Measurements from ENCODE around the gene IL17F. TPM values are rescaled to one million over a fixed set of nuclear protein-coding genes. Genes with fewer than 3 reads are reported as not detected.

Gene IL17F
- total RNA-seq, 1 donor from 2014 or later: not detected

DNA sequence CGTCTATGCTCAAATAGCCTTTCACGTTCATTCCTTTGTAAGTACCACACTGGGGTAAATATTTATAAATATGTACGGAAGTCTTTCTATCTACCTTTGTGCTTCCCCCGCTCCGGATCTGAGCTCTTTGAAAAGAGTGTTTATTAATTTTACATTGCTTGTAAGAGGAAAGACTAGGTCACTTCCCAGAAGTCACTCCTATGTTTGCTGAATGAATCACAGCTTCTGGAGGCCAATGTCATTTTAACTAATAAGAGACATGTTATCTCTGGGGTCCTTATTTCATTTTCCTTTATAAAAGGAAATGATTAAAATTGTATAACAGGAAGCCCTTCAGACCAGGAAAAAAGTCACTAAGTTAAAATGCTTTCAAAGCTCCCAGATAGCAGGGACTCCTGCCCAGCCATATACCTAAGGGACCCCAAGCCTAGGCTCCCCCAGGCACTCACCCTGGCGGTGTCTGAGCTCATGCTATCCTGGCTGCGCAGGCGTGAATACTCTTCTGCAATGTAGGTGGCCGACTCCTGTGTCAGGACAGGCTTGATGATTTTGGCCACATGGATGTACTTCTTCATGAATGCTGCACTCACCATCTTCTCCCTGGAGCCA is 27.7 kb upstream of the IL17F start:
- Mint-ChIP-seq H3K36me3 (ENCODE audit: low read depth) (peaks cover 40% of the 10 kb centered on the region), H3K4me1 (ENCODE audit: low read depth) (no peaks in the 10 kb centered on the region), H3K27ac (ENCODE audit: unreplicated experiment) (no peak overlapping the region), H3K27me3 (ENCODE audit: low read depth) (no peaks in the 10 kb centered on the region), H3K9me3 (ENCODE audit: low read depth) (no peaks in the 10 kb centered on the region), H3K4me3 (ENCODE audit: unreplicated experiment) (no peak overlapping the region)
- TF ChIP-seq, protein P1, sequence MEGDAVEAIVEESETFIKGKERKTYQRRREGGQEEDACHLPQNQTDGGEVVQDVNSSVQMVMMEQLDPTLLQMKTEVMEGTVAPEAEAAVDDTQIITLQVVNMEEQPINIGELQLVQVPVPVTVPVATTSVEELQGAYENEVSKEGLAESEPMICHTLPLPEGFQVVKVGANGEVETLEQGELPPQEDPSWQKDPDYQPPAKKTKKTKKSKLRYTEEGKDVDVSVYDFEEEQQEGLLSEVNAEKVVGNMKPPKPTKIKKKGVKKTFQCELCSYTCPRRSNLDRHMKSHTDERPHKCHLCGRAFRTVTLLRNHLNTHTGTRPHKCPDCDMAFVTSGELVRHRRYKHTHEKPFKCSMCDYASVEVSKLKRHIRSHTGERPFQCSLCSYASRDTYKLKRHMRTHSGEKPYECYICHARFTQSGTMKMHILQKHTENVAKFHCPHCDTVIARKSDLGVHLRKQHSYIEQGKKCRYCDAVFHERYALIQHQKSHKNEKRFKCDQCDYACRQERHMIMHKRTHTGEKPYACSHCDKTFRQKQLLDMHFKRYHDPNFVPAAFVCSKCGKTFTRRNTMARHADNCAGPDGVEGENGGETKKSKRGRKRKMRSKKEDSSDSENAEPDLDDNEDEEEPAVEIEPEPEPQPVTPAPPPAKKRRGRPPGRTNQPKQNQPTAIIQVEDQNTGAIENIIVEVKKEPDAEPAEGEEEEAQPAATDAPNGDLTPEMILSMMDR (IDR thresholded peaks at IDR 0.05): no peak
- DNase-seq (ENCODE audit: low spot score): no peak

DNA sequence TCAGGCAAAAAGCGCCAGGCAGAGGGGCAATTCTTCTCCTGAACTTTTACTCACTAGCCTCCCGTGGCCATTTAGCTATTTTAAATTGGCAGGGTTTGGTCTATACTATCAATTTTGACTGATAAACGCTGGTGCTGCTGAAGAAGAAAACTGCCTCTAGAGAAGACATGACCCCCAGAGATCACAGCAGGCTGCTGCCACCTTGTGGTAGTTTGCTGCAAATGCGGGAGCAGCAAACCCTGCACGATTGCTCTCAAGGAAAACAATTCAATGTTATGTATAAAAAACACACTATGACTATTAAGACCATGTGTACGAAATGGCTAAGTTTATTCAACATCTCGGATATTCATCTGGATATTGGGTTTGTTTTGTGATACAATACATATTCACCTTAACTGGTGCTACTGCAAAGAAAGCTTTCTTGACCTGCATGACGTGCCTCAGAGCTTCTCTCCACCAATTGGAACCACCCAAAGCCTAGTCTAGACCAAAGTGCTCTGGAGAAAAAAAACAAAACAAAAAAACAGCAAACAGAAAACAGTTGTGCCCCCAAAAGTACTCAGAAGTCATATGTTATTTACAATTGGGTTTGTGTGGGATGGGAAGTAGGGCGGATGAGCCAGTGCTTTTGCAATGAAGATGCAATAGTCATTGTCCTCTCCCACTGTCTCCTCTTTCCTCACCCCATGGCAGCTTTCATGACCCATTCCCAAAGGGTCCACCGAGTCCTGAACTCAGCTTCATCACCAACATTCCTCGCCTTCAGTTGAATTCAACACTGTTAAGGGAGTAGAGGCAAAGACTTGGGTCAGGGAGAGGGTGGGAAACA is 19.6 kb upstream of the IL17F start:
- Mint-ChIP-seq H3K4me1 (ENCODE audit: low read depth) (no peaks in the 10 kb centered on the region), H3K27ac (ENCODE audit: unreplicated experiment) (no peak overlapping the region), H3K27me3 (ENCODE audit: low read depth) (no peaks in the 10 kb centered on the region), H3K36me3 (ENCODE audit: low read depth) (peaks cover 29% of the 10 kb centered on the region), H3K4me3 (ENCODE audit: unreplicated experiment) (no peak overlapping the region), H3K9me3 (ENCODE audit: low read depth) (no peaks in the 10 kb centered on the region)
- TF ChIP-seq, protein P1 (IDR thresholded peaks at IDR 0.05): peak; percentile 93
- no peak for DNase-seq (ENCODE audit: low spot score)

DNA sequence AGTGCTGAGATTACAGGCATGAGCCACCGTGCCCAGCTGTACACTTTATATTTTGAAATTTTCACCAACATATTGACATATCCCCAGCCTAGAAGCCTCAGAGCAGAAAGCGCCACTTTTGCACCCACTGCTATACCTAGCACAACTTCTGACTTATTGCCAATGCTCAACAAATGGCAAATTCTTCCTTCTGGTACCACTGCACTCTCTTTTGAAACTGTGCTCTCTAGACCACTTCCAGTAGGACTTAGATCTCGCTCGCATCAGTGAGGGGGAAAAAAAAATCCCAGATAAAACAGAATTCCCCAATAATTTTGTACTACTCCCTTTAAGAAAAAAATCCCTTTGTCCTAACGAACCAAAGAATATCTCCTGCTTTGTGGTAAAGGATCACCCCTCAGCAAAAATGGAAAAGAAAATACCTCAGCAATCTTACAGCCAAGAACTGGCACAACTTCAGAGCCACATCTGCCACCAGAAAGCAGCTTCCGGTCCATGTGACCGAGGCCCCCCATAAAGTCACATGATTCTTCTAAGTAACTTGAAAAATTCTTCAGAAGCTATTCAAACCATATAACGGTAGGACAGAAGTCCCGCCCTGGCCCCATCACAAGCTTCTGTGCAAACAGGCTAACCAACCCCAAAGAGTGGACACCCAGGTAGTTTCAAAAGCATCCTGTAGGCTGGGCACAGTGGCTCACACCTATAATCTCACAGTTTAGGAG is 18.5 kb upstream of the IL17F start:
- no peak overlapping the region for H3K27ac Mint-ChIP-seq (ENCODE audit: unreplicated experiment)

DNA sequence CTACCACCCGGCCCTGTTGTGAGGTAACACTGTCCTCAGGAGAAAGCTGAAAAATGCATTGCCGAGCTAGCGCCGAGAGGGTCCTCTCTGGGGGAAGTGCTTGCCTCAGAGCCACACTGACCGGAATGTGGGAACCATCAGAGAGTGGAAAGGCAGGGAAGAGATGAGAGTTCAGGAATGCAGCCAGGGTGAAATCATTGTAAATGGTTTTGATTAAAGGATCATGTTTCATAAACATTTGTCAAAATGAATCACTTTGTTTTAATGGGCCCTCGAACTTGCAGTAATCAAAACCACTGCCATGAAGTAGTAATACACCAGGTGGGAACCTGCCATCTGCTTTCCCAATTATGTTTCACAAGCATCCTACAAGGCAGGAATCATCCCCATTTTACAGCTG is 16.9 kb upstream of the IL17F start:
- Mint-ChIP-seq H3K4me3 (ENCODE audit: unreplicated experiment) (no peak overlapping the region), H3K9me3 (ENCODE audit: low read depth) (no peaks in the 10 kb centered on the region), H3K4me1 (ENCODE audit: low read depth) (no peaks in the 10 kb centered on the region), H3K27me3 (ENCODE audit: low read depth) (no peaks in the 10 kb centered on the region), H3K27ac (ENCODE audit: unreplicated experiment) (no peak overlapping the region), H3K36me3 (ENCODE audit: low read depth) (peaks cover 9% of the 10 kb centered on the region)
- no peak for DNase-seq (ENCODE audit: low spot score)
- TF ChIP-seq, protein P1 (IDR thresholded peaks at IDR 0.05): no peak

More for the DNA sequence above, 18.5 kb upstream of the IL17F start:
- Mint-ChIP-seq H3K4me1 (ENCODE audit: low read depth) (no peaks in the 10 kb centered on the region), H3K4me3 (ENCODE audit: unreplicated experiment) (no peak overlapping the region), H3K27me3 (ENCODE audit: low read depth) (no peaks in the 10 kb centered on the region), H3K36me3 (ENCODE audit: low read depth) (peaks cover 18% of the 10 kb centered on the region), H3K9me3 (ENCODE audit: low read depth) (no peaks in the 10 kb centered on the region)
- TF ChIP-seq, protein P1 (IDR thresholded peaks at IDR 0.05): no peak
- no peak for DNase-seq (ENCODE audit: low spot score)

DNA sequence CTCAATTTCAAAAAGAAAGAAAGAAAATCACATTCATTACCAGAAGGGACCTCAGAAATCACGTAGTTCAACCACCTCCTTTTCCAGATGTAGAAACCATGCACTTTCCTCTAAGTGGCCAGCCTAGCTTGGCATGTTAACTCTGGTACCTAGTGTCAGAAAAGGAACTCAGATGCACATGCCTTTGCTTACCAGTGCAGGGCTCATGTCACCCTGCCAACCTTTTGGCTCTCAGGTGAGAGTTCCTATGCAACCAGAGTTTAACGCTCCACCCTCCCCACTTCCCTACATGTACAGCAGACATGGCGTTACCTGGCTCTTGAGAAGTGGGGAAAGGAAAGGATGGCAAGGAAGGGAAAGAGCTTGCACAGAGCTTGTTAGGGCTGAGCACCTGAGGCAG is 16.3 kb upstream of the IL17F start:
- peaks cover 7% of the 10 kb centered on the region for H3K36me3 Mint-ChIP-seq (ENCODE audit: low read depth)
- H3K27ac Mint-ChIP-seq (ENCODE audit: unreplicated experiment): no peak overlapping the region
- no peak for DNase-seq (ENCODE audit: low spot score)
- no peaks in the 10 kb centered on the region for H3K9me3 Mint-ChIP-seq (ENCODE audit: low read depth)
- H3K4me3 Mint-ChIP-seq (ENCODE audit: unreplicated experiment): no peak overlapping the region
- H3K4me1 Mint-ChIP-seq (ENCODE audit: low read depth): no peaks in the 10 kb centered on the region
- no peaks in the 10 kb centered on the region for H3K27me3 Mint-ChIP-seq (ENCODE audit: low read depth)
- TF ChIP-seq, protein P1 (IDR thresholded peaks at IDR 0.05): no peak

All from chondrocyte (in vitro differentiated cells).